HL-60 (cell line): ENCODE measurements around the gene HESX1.

Source experiments
- DNase-seq, 2 experiments: peaks; one replicate each; pipeline ENCODE4 v3.0.0-alpha.2; 2010 to 2020; ENCODE audit warnings: low read depth in 1 of 2, low spot score in 1 of 2
- H3K27ac ChIP-seq: fragments of 250-450 bp; sonication (Bioruptor Pico); replicated peaks from 2 replicates; pipeline ENCODE4 v1.5.1; 2020; ENCODE audit warnings: mild to moderate bottlenecking, moderate library complexity
- H3K27me3 ChIP-seq: fragments of 250-450 bp; sonication (Bioruptor Pico); 2 replicates; pipeline ENCODE4 v1.5.1; 2021; ENCODE audit warnings: mild to moderate bottlenecking, moderate library complexity; ENCODE audit not compliant: insufficient read depth, poor library complexity, severe bottlenecking
- H3K4me3 ChIP-seq: replicated peaks from 2 replicates; pipeline ENCODE4 v1.5.1; 2011; ENCODE audit warnings: mild to moderate bottlenecking, control low read depth, low read length; ENCODE audit not compliant: insufficient read depth
- GABPA ChIP-seq: IDR thresholded peaks from 2 replicates; pipeline ENCODE4 v1.6.1; 2012; ENCODE audit warnings: low read depth
- POLR2AphosphoS5 ChIP-seq: IDR thresholded peaks from 2 replicates; pipeline ENCODE4 v1.6.1; 2012; ENCODE audit warnings: low read depth
- SPI1 ChIP-seq: IDR thresholded peaks from 2 replicates; pipeline ENCODE4 v1.6.1; 2012; ENCODE audit warnings: low read depth, mild to moderate bottlenecking, borderline replicate concordance
- TF ChIP-seq, protein P1 (sequence below): IDR thresholded peaks from one replicate; pipeline ENCODE4 v1.5.1; 2011; ENCODE audit warnings: low read length, control low read depth, inconsistent platforms; ENCODE audit not compliant: insufficient read depth
- TF ChIP-seq, protein P2 (sequence below): IDR thresholded peaks from 2 replicates; pipeline ENCODE4 v1.6.1; 2012; ENCODE audit warnings: low read depth; ENCODE audit not compliant: insufficient replicate concordance

The HESX1 gene

DNA sequence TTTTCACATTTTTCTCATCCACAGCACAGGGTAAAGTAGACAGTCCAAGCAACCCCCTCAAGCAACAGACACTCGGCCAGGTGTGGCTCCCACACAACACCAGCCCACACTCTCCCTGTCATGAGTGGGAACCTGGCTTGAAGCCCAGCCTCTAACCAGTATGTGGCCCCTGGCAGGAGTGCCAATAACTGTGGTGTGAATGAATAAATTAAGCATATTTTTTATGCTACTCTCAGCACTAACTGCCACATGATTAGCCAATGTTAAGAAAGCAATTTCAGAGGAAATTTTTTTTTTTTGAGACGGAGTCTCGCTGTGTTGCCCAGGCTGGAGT is 44.5 kb downstream of the HESX1 start:
- Histone ChIP-seq H3K4me3 (no peak overlapping the region), H3K27ac (no peak overlapping the region), H3K27me3 (peaks cover 9% of the 10 kb centered on the region)
- DNase-seq = no peak
- TF ChIP-seq, protein P1, sequence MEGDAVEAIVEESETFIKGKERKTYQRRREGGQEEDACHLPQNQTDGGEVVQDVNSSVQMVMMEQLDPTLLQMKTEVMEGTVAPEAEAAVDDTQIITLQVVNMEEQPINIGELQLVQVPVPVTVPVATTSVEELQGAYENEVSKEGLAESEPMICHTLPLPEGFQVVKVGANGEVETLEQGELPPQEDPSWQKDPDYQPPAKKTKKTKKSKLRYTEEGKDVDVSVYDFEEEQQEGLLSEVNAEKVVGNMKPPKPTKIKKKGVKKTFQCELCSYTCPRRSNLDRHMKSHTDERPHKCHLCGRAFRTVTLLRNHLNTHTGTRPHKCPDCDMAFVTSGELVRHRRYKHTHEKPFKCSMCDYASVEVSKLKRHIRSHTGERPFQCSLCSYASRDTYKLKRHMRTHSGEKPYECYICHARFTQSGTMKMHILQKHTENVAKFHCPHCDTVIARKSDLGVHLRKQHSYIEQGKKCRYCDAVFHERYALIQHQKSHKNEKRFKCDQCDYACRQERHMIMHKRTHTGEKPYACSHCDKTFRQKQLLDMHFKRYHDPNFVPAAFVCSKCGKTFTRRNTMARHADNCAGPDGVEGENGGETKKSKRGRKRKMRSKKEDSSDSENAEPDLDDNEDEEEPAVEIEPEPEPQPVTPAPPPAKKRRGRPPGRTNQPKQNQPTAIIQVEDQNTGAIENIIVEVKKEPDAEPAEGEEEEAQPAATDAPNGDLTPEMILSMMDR = no peak
- no peak for TF ChIP-seq POLR2AphosphoS5
- TF ChIP-seq, protein P2, sequence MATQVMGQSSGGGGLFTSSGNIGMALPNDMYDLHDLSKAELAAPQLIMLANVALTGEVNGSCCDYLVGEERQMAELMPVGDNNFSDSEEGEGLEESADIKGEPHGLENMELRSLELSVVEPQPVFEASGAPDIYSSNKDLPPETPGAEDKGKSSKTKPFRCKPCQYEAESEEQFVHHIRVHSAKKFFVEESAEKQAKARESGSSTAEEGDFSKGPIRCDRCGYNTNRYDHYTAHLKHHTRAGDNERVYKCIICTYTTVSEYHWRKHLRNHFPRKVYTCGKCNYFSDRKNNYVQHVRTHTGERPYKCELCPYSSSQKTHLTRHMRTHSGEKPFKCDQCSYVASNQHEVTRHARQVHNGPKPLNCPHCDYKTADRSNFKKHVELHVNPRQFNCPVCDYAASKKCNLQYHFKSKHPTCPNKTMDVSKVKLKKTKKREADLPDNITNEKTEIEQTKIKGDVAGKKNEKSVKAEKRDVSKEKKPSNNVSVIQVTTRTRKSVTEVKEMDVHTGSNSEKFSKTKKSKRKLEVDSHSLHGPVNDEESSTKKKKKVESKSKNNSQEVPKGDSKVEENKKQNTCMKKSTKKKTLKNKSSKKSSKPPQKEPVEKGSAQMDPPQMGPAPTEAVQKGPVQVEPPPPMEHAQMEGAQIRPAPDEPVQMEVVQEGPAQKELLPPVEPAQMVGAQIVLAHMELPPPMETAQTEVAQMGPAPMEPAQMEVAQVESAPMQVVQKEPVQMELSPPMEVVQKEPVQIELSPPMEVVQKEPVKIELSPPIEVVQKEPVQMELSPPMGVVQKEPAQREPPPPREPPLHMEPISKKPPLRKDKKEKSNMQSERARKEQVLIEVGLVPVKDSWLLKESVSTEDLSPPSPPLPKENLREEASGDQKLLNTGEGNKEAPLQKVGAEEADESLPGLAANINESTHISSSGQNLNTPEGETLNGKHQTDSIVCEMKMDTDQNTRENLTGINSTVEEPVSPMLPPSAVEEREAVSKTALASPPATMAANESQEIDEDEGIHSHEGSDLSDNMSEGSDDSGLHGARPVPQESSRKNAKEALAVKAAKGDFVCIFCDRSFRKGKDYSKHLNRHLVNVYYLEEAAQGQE = no peak
- no peak for TF ChIP-seq SPI1
- no peak for TF ChIP-seq GABPA

DNA sequence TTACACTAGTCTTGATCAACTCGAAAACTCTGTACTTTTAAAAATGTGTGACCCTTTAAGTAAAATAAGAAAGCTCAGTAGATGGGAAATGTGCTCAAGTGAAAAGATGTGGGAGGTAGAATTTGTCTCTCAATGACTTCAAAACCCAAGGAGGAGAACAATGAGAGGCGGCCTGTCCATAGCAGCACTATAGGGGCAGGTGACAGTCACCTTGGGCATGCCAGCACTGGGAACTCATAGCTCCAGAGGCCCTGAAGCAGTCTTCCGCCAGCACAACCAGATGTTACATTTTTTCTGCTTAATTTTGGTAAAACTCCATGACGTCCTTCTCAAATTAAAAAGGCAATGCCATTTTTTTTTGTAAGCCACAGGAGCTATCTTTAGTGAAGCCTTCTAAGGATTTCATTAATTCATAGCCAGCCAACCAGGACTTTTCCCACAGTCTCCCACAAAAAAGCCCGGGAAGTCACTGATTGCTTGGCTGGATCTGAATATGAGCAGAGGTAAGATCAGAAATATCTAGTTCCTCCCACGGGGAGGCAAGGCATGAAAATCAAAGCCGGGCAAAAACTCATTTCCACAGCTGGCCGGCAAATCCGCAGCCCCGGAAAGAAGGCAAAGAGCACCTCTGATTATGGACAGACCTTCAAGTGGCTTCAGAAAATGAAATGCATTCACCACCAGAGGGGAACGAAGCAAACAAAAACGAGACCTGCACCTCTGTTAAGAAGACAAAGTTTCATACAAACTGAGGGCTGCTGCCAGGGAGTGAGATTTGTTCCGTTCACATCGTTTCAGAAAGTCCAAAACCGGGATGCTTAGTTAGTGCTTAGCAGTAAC is 45.1 kb downstream of the HESX1 start:
- DNase-seq = no peak

DNA sequence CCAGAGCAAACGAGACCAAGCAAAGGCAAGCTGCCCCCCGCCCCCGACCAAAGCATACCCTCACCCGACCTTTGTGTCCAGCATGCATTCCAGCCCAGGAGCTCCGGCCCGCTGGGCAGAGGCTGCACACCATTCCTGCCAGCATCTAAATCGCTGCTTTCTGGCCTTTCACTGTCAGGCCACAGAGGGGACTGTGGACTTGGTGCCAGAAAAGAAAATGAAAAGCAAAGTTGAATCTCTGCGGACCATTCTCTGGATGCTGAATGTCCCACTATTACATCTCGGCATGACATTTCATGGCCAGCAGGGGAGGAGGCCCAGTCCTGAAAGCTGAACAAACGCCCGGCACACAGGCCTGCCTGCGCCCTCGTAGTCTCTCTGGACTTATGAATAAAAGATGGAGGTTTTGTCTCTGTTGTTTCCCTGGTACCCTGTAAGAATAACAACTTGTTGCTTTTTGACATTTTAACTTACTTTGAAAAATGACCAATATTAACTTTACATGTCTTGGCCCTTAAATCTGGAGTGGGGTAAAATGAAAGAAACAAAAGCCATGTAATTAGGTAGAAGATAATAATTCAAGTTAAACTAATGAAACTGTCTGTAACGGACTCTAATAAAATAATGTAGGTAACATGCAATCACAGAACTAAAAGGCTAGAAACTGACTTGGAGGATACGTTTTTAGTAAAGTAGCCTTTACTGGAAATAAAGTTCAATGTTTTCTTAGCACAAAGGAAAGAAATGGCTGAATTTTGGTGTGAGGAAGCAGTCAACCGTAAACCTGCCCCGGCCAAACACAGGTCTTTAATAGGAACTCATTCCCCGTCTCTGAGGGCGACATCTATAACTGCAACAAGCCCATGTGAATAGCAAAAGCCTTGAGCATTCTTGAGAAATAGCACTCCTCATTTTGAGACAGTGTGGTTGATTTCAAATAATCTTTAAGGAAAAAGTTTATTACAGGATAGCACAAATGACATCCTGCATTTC is 47.3 kb downstream of the HESX1 start:
- TF ChIP-seq SPI1 (no peak), POLR2AphosphoS5 (no peak), GABPA (no peak)
- TF ChIP-seq, protein P2 = no peak
- TF ChIP-seq, protein P1 = no peak
- Histone ChIP-seq H3K27ac (no peak overlapping the region), H3K4me3 (no peak overlapping the region), H3K27me3 (peaks cover 9% of the 10 kb centered on the region)
- DNase-seq = no peak

More for the DNA sequence above, 45.1 kb downstream of the HESX1 start:
- no peak for TF ChIP-seq GABPA
- TF ChIP-seq, protein P1 = no peak
- TF ChIP-seq, protein P2 = no peak
- no peak for TF ChIP-seq SPI1
- no peak for TF ChIP-seq POLR2AphosphoS5
- Histone ChIP-seq H3K27me3 (peaks cover 9% of the 10 kb centered on the region), H3K27ac (no peak overlapping the region), H3K4me3 (no peak overlapping the region)
